IMR-90 (cell line): Measurements from ENCODE around the gene HSD17B14. TPM values are rescaled to one million over a fixed set of nuclear protein-coding genes. Genes with fewer than 3 reads are reported as not detected.
A peak's percentile ranks its signal among the peaks of the same experiment; 100 is the strongest.

ENCODE experiments used
- ATAC-seq: fragments of 200-7000 bp; cut with Tn5 transposase; 2 replicates; pipeline ENCODE4 v1.9.1; 2020; ENCODE audit warnings: low read depth, mild to moderate bottlenecking, moderate library complexity
- BruUV-seq: library from RNA; stranded (reverse); fragments of 400-500 nt; replicated peaks from 2 replicates; lab custom pipeline; 2021; lab: Mats Ljungman, UMichigan
- CTCF ChIA-PET: fragments of 300-600 bp; formaldehyde crosslinking; extraction: SDS; loops from one replicate; lab custom pipeline; 2021; ENCODE audit warnings: antibody characterized with exemption; lab: Yijun Ruan, JAX
- POLR2A ChIA-PET: fragments of 300-600 bp; sonication (Branson Sonifier 250); formaldehyde crosslinking; loops from one replicate; lab custom pipeline; 2022; ENCODE audit warnings: antibody characterized with exemption; ENCODE audit not compliant: unreplicated experiment; lab: Charles Lee
- DNase-seq: peaks from one replicate; pipeline ENCODE4 v3.0.0; 2013
- H2AFZ ChIP-seq: replicated peaks from 2 replicates; pipeline ENCODE3; 2013; ENCODE audit warnings: low read length, mild to moderate bottlenecking; ENCODE audit not compliant: poor library complexity
- H2AK5ac ChIP-seq: 2 replicates; pipeline ENCODE4 v1.6.1; 2013; ENCODE audit warnings: low read depth, low read length, inconsistent platforms
- H2AK9ac ChIP-seq: replicated peaks from 2 replicates; pipeline ENCODE3; 2013; ENCODE audit warnings: mild to moderate bottlenecking, low read depth, low read length, moderate library complexity; ENCODE audit not compliant: poor library complexity
- H2BK120ac ChIP-seq: 2 replicates; pipeline ENCODE4 v1.6.1; 2013; ENCODE audit warnings: low read depth, low read length, inconsistent platforms
- H2BK15ac ChIP-seq: 3 replicates; pipeline ENCODE4 v1.6.1; 2013; ENCODE audit warnings: low read depth, low read length, inconsistent platforms
- H2BK20ac ChIP-seq: 2 replicates; pipeline ENCODE4 v1.6.1; 2013; ENCODE audit warnings: low read depth, mild to moderate bottlenecking, inconsistent platforms, low read length, moderate library complexity
- H2BK5ac ChIP-seq: 2 replicates; pipeline ENCODE4 v1.6.1; 2013; ENCODE audit warnings: mild to moderate bottlenecking, low read depth, low read length, inconsistent platforms; ENCODE audit not compliant: poor library complexity, severe bottlenecking
- H3K14ac ChIP-seq: replicated peaks from 2 replicates; pipeline ENCODE4 v1.6.1; 2013; ENCODE audit warnings: low read depth, low read length, inconsistent platforms
- H3K18ac ChIP-seq: 2 replicates; pipeline ENCODE4 v1.6.1; 2013; ENCODE audit warnings: low read depth, low read length, control low read depth
- H3K23ac ChIP-seq: 2 replicates; pipeline ENCODE4 v1.6.1; 2013; ENCODE audit warnings: low read depth, low read length, inconsistent platforms
- H3K27ac ChIP-seq: 2 replicates; pipeline ENCODE4 v1.5.1; 2013; ENCODE audit warnings: mild to moderate bottlenecking, control low read depth, low read length; ENCODE audit not compliant: insufficient read depth
- H3K27me3 ChIP-seq: 2 replicates; pipeline ENCODE4 v1.6.1; 2013; ENCODE audit warnings: low read length; ENCODE audit not compliant: control insufficient read depth, insufficient read depth
- H3K36me3 ChIP-seq: 2 replicates; pipeline ENCODE4 v1.6.1; 2013; ENCODE audit warnings: low read length, mixed read lengths; ENCODE audit not compliant: control insufficient read depth, insufficient read depth
- H3K4ac ChIP-seq: 2 replicates; pipeline ENCODE4 v1.6.1; 2013; ENCODE audit warnings: low read depth, low read length, inconsistent platforms
- H3K4me1 ChIP-seq: 2 replicates; pipeline ENCODE4 v1.6.1; 2013; ENCODE audit warnings: low read length, mixed read lengths; ENCODE audit not compliant: control insufficient read depth, insufficient read depth
- H3K4me2 ChIP-seq: 2 replicates; pipeline ENCODE4 v1.6.1; 2013; ENCODE audit warnings: low read depth, mild to moderate bottlenecking, control low read depth, low read length, moderate library complexity
- H3K4me3 ChIP-seq: 2 replicates; pipeline ENCODE4 v1.5.1; 2013; ENCODE audit warnings: low read depth, mild to moderate bottlenecking, control low read depth, low read length, moderate library complexity; ENCODE audit not compliant: insufficient read depth
- H3K56ac ChIP-seq: 2 replicates; pipeline ENCODE4 v1.6.1; 2013; ENCODE audit warnings: low read length, inconsistent platforms; ENCODE audit not compliant: insufficient read depth; ENCODE audit errors: extremely low read depth
- H3K79me1 ChIP-seq, 2 experiments: 2 replicates each; pipeline ENCODE4 v1.6.1; 2013; ENCODE audit warnings: low read length in 2 of 2, inconsistent platforms in 1 of 2, low read depth in 1 of 2
- H3K9ac ChIP-seq: 2 replicates; pipeline ENCODE4 v1.6.1; 2013; ENCODE audit warnings: low read depth, low read length, control low read depth
- H3K9me1 ChIP-seq: 2 replicates; pipeline ENCODE4 v1.6.1; 2013; ENCODE audit warnings: low read length, inconsistent platforms; ENCODE audit not compliant: insufficient read depth
- H3K9me3 ChIP-seq: 2 replicates; pipeline ENCODE4 v1.6.1; 2013; ENCODE audit warnings: low read length; ENCODE audit not compliant: control insufficient read depth, insufficient read depth
- H4K20me1 ChIP-seq: 2 replicates; pipeline ENCODE4 v1.6.1; 2013; ENCODE audit warnings: low read length, inconsistent platforms; ENCODE audit not compliant: insufficient read depth
- H4K5ac ChIP-seq: 2 replicates; pipeline ENCODE4 v1.6.1; 2013; ENCODE audit warnings: mild to moderate bottlenecking, low read depth, low read length, control low read depth
- H4K8ac ChIP-seq, 2 experiments: 2 replicates each; pipeline ENCODE4 v1.6.1; 2013; ENCODE audit warnings: low read depth in 2 of 2, low read length in 2 of 2, control low read depth in 1 of 2, inconsistent platforms in 1 of 2
- H4K91ac ChIP-seq: 2 replicates; pipeline ENCODE4 v1.6.1; 2013; ENCODE audit warnings: low read depth, low read length, inconsistent platforms; ENCODE audit not compliant: insufficient read depth
- ELK1 ChIP-seq: fragments of 150-350 bp; IDR thresholded peaks from 2 replicates; pipeline ENCODE4 v1.6.1; 2016; ENCODE audit warnings: low read depth, mild to moderate bottlenecking, low read length, moderate library complexity, borderline replicate concordance
- FOS ChIP-seq: fragments of 150-350 bp; IDR thresholded peaks from 2 replicates; pipeline ENCODE4 v1.6.1; 2016; ENCODE audit warnings: low read depth, low read length
- NFE2L2 ChIP-seq: fragments of 150-350 bp; IDR thresholded peaks from 2 replicates; pipeline ENCODE4 v1.6.1; 2016; ENCODE audit warnings: low read depth, mild to moderate bottlenecking, low read length
- RFX5 ChIP-seq: IDR thresholded peaks from 2 replicates; pipeline ENCODE4 v1.8.0; 2012; ENCODE audit warnings: low read depth, mild to moderate bottlenecking, low read length, moderate library complexity
- SMC3 ChIP-seq: fragments of 150-350 bp; IDR thresholded peaks from 2 replicates; pipeline ENCODE4 v1.6.1; 2016; ENCODE audit warnings: low read depth, mild to moderate bottlenecking, antibody characterized with exemption, low read length, moderate library complexity
- WGBS, 2 experiments: methylation state at CpG; one replicate each; pipeline versions ENCODE4 v1.1.5 to v1.1.7; 2013; ENCODE audit warnings: missing lambda C conversion rate in 2 of 2; ENCODE audit not compliant: insufficient read length in 1 of 2; ENCODE audit errors: extremely low coverage in 2 of 2; 5-methylcytosine and 5-hydroxymethylcytosine counted together
- dilution Hi-C: fragments of 300-500 bp; cut with HindIII; formaldehyde crosslinking; loops from one replicate; pipeline ENCODE4 v1.14.3; 2018; ENCODE audit warnings: low sequenced_read_pairs; ENCODE audit not compliant: unreplicated experiment
- in situ Hi-C: fragments of 300-500 bp; cut with MboI; formaldehyde crosslinking; loops from 3 replicates; pipeline ENCODE4 v1.14.3; 2019; ENCODE audit warnings: low sequenced_read_pairs, inconsistent platforms, mixed read lengths
- intact Hi-C: fragments of 100-400 bp; cut with micrococcal nuclease; formaldehyde crosslinking; loops from 2 replicates; pipeline ENCODE4 v1.10.0; 2022
- polyA plus RNA-seq, 3 experiments: library from polyadenylated mRNA; depleted of rRNA; stranded (reverse); fragments of >200 nt; gene quantifications; 2 replicates each; pipeline ENCODE4 v1.2.3, GENCODE V29; 2012; ENCODE audit warnings: low replicate concordance in 1 of 3
- total RNA-seq: library from RNA; depleted of rRNA; stranded (reverse); fragments of >200 nt; gene quantifications from 2 replicates; pipeline ENCODE4 v1.2.3, GENCODE V29; 2012
- TF ChIP-seq, protein P1 (sequence below): fragments of 150-350 bp; IDR thresholded peaks from 2 replicates; pipeline ENCODE4 v1.6.1; 2017; ENCODE audit warnings: mild to moderate bottlenecking, antibody characterized with exemption, low read length, low read depth

Gene HSD17B14
- total and polyA plus RNA-seq, 2 of the 4 experiments (the other 2 are of a cell fraction), result 0.54 to 4.5 TPM

DNA sequence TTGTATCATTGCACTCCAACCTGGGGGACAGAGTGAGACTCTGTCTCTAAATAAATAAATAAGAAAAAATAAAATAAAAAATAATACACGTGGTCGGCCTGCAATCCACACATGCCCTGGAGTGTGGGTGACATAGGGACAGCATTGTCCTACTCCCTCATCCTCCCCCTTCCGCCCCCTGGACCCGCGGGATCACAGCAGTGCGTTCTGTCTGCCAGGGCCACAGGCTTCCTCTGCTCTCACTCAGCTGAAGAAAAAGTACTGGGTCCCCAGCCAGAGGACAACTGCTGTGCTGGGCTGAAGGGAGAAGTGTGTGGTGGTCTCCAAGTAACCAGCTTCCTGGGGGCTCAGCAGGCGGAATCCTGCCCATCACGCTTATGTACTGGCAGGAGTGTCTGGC, 31.8 kb downstream of the HSD17B14 start:
- WGBS, 2 experiments, result no CpG with 5 or more reads among the region's 8 CpGs
- no peak for ATAC-seq

More for the DNA sequence above, 31.8 kb downstream of the HSD17B14 start:
- no TSS peak for BruUV-seq
- no peak for DNase-seq
- in situ Hi-C loops (no loop called here), intact Hi-C loops (no loop called here), dilution Hi-C loops (loop anchor here (10.0 kb wide), 1 partner anchor 50 kb away; no protein-coding TSS in a partner anchor)
- H3K27ac ChIP-seq, result no peak overlapping the region
- H3K9me3 ChIP-seq, result no peaks in the 10 kb centered on the region
- no peak overlapping the region for H3K4ac ChIP-seq
- H2AFZ ChIP-seq, result no peak overlapping the region
- no peak overlapping the region for H3K14ac ChIP-seq
- H3K56ac ChIP-seq, result no peak overlapping the region
- H2BK20ac ChIP-seq, result no peak overlapping the region
- no peak for TF ChIP-seq RFX5
- TF ChIP-seq SMC3, result no peak
- TF ChIP-seq FOS, result no peak
- no peak for TF ChIP-seq NFE2L2
- TF ChIP-seq, protein P1, sequence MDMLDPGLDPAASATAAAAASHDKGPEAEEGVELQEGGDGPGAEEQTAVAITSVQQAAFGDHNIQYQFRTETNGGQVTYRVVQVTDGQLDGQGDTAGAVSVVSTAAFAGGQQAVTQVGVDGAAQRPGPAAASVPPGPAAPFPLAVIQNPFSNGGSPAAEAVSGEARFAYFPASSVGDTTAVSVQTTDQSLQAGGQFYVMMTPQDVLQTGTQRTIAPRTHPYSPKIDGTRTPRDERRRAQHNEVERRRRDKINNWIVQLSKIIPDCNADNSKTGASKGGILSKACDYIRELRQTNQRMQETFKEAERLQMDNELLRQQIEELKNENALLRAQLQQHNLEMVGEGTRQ, result no peak
- no peak for TF ChIP-seq ELK1
- no peak overlapping the region for H2AK5ac ChIP-seq
- no peaks in the 10 kb centered on the region; the same call in 1 of the 2 replicates for H3K36me3 ChIP-seq
- H2AK9ac ChIP-seq, result peak overlapping the region; percentile 61
- H4K91ac ChIP-seq, result no peak overlapping the region
- no peak overlapping the region for H3K9ac ChIP-seq
- no peak overlapping the region for H3K4me3 ChIP-seq
- no peak overlapping the region for H2BK5ac ChIP-seq
- POLR2A ChIA-PET, result no interaction called here
- H3K4me2 ChIP-seq, result no peak overlapping the region
- H3K18ac ChIP-seq, result no peak overlapping the region
- no peaks in the 10 kb centered on the region for H4K20me1 ChIP-seq
- H4K5ac ChIP-seq, result no peak overlapping the region
- H4K8ac ChIP-seq, result no peak overlapping the region
- peaks cover 0 to 11% of the 10 kb centered on the region in 2 experiments; a peak in 1 of 4 replicates for H3K79me1 ChIP-seq
- H3K4me1 ChIP-seq, result no peaks in the 10 kb centered on the region; the same call in none of the 2 replicates
- no peak overlapping the region for H3K23ac ChIP-seq
- H2BK120ac ChIP-seq, result no peak overlapping the region
- H2BK15ac ChIP-seq, result no peak overlapping the region
- no peaks in the 10 kb centered on the region for H3K27me3 ChIP-seq
- CTCF ChIA-PET, result no interaction called here
- no peaks in the 10 kb centered on the region; the same call in 1 of the 2 replicates for H3K9me1 ChIP-seq
